Measurements from ENCODE around the gene ACBD4.
A peak's percentile ranks its signal among the peaks of the same experiment; 100 is the strongest.

The ACBD4 gene

GRCh38 chr17:45155483-45155882, 20.0 kb downstream of the ACBD4 start:
- no peak for DNase-seq (ENCODE audit: low spot score)

DNA sequence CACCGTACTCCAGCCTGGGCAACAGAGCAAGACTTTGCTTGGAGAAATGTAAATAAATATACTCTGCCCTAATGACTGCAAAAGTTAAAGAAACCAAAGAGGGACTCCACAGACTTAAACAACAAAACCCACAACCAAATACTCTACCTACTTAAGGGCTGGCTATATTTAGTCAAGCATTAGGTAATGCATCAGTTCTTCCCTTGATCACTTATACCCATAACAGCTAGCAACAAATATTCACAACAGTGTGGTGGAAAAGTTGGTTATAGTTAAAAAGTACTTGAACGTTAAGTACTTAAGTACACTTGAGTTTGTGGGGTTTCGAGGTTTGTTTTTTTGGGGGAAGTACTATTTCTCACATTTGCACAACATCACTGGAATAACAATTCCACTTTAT, 20.8 kb downstream of the ACBD4 start:
- DNase-seq (ENCODE audit: low spot score), result no peak

GRCh38 chr17:45160447-45161287, 25.2 kb downstream of the ACBD4 start:
- peak; percentile 48 for DNase-seq (ENCODE audit: low spot score)

DNA sequence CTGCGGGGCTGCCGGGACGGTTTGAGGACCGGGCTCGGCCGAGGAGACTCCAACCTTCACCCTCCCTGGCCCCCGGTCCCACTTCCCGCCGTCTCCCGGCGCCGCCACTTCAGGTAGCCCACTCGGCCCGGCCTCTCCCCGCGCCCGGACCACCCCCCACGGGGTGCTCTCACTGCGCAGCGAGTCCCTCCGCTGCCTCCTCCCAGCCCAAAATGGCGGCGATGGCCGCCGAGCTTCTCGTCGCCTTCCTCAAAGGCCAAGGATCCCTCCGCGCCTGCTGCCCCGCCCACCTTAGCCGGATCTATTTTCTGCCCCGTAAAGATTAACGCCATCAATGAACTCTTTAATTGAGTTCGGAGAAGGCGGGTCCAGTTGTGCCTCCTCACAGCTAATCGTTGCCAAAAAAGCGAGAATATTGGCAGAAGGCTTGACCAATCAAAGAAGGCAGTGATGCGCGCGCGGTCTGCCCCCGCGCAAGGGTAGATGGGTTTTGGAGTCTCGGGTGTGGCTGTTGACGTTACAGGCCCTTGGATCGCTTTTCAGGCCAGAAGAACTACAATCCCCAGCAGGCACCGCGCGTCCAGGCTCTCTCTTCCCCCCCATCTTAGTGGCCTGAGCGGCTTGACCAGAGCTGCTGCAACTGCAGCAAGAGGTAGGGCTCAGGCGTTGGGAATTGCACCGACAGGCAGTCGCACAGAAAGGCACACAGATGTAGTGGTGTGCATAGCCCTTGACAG, 26.0 kb downstream of the ACBD4 start, which contains the start of gene HEXIM2:
TSS of gene HEXIM2 (plus strand) at position 588 of the 737 bp plus-strand sequence. CDS start 919 bp downstream, outside the sequence.
- DNase-seq (ENCODE audit: low spot score), result peak; percentile 99

DNA sequence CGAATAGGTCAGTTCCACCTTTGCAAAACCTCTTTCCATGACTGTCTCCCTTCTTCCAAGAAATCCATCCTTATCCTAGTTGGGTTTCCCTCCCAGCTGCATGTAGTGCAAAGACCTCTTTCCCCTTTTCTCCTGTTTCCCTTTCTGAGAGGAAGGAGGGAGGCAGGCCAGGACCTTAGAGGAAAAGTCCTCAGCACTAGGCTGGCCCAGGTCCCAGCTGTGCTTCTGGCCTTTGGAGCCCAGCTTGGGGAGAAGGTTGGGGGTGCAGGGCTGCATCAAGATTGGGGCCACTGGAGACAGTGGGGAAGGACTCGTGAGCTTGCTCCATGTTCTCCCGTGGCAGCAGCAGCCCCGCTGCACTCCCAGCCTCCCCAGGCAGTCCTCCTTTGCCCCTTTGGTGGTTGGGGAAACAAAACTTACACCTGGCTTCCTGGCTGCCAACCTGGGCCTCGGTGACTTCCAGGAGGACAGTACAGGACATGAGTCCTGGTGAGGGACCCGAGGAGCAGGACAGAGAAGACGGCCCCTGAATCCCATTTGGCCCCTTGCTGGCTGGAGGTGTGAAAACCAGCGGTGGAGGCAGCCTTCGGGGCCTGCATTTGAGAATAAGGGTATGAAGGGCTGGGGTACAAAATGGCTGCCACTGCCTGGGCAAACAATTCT, 26.7 kb downstream of the ACBD4 start:
- DNase-seq (ENCODE audit: low spot score), result no peak

DNA sequence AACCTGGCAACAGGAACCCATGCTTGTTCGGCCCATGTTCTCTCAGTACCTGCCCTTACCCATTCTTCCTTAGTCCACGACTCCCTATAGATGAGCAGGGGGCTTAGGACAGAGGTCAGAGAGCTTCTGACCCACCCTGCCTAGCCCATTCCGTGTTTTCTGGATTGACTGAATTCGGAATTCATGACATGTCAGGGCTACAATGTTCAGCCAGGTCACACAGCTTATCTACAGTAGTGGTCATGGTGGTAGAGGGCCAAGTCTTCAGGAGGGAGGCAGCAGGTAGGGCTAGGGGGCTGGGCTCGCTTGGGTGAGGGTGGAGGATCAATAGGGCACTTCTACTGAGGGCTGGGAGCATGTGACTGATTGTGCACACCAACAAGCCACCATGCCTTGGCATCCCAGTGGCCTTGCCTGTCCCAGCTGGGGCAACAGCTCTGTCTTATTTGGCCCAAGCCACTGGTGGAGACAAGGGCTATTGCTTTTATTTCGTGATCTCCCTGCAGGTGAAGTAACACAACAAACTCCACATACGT, 29.3 kb downstream of the ACBD4 start:
- no peak for DNase-seq (ENCODE audit: low spot score)

DNA sequence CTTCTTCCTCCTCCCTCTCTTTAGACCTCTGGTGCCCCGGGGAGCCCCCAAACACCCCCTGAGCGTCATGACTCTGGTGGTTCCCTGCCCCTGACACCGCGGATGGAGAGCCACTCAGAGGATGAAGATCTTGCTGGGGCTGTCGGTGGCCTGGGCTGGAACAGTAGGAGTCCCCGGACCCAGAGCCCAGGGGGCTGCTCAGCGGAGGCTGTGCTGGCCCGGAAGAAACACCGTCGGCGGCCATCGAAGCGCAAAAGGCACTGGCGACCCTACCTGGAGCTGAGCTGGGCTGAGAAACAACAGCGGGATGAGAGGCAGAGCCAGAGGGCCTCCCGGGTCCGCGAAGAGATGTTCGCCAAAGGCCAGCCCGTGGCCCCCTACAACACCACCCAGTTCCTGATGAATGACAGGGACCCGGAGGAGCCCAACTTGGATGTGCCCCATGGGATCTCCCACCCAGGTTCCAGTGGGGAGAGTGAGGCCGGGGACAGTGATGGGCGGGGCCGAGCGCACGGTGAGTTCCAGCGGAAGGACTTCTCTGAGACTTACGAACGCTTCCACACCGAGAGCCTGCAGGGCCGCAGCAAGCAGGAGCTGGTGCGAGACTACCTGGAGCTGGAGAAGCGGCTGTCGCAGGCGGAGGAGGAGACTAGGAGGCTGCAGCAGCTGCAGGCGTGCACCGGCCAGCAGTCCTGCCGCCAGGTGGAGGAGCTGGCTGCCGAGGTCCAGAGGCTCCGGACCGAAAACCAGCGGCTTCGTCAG, 33.7 kb downstream of the ACBD4 start:
- no peak for DNase-seq (ENCODE audit: low spot score)

DNA sequence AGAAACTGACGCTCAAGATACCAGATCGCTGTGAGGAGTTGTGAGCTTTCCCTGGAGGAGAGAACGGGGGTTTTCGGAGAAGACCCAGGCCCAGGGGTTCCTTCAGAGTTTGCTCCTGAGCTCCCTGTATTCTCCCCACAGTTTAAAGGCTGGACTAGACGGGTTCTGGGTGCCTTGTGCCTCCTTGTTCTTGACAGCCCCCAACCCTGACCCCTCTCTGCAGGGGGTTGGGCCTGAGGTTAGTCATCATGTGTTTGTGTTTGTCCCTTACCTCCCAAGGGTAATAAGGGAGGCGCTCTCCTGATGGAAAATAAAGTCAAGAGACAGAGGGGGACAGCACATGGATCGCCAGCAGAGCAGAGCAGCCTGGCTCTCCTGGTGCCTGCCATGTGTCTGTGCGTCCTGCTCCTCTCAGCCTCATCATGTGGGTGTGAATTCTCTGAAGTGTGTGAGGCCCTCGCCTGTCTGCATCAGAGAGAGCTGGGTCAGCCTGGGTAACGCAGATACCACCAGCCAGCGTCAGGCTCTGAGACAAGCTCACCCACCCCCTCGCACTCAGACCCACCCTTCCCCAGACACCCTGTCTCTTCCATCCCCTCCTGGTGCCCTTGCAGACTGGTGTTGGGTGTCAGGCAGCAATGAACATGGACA, 34.9 kb downstream of the ACBD4 start:
- no peak for DNase-seq (ENCODE audit: low spot score)

DNA sequence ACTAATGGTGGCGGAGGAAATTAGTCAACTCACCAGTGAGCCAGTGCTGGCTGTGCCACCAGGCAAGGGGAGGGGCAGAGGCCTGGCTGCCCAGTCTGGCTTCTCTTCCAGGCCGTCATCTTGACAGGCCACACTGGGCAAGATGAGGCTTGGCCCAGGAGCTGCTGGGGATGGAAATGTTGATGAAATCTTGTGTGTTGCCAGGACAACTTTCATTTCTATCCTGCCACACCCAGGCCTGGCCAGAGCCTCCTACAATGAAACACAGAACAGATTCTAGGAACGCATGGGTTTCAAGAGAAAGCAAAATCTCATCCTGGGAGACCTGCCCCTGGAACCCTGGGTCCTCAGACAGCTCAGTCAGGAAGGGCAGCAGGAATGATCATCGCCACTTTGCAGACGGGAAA, 35.4 kb downstream of the ACBD4 start:
- DNase-seq (ENCODE audit: low spot score), result no peak

GRCh38 chr17:45171338-45172231, 36.1 kb downstream of the ACBD4 start:
- DNase-seq (ENCODE audit: low spot score), result no peak

DNA sequence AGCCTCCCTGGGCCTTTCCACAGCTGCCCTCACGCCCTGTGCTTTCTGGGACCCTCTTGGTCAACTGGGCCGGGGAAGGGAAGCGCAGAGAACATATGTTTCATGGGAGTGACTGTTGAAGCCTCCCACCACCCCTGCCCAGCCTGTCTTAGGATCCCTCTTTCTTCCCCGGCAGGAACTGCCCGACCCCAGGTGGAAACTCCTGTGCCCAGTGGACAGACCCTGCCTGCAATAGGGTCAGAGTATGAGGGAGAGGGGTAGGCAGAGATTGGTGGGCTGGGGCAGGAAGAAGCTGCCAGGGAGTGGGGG, 36.7 kb downstream of the ACBD4 start:
- DNase-seq (ENCODE audit: low spot score), result no peak

DNA sequence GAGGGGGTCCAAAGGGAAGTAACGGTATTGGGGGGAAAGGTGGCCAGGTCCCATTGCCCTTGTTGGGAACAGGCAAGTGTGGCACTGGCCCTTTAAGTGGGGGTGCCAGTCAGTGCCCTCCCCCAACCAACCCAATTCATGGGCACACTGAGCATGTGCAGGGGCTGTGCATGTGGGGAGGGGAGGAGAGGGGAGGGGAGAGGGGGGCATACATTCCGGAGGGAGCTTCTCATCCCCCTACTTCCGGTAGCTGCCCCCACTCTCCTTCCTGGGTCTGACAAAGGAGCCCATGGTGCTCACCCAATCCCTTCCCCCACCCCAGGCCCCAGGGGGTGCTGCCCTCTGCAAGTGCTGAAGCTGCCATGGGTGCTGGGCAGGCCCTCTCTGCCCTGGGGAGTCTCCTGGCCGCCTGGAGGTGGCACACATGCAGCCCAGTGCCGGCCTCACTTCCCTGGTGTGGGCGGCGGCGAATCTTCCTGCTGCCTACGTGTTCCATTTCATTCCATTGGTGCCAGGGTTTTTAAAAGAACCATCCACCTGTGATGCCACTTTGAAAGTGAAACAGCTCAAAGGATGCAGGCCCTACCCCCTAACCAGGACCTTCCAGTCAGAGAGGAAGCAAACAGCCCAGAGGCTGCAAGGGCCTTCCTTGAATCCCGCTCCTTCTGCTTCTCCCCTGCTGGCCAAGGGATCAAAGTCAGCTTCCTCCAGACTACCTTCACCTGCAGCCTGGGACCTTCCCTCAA, 37.2 kb downstream of the ACBD4 start:
- DNase-seq (ENCODE audit: low spot score), result peak; percentile 74

GRCh38 chr17:45175759-45176115, 40.2 kb downstream of the ACBD4 start:
- DNase-seq (ENCODE audit: low spot score), result no peak

GRCh38 chr17:45177563-45177962, 42.1 kb downstream of the ACBD4 start:
- DNase-seq (ENCODE audit: low spot score), result no peak

DNA sequence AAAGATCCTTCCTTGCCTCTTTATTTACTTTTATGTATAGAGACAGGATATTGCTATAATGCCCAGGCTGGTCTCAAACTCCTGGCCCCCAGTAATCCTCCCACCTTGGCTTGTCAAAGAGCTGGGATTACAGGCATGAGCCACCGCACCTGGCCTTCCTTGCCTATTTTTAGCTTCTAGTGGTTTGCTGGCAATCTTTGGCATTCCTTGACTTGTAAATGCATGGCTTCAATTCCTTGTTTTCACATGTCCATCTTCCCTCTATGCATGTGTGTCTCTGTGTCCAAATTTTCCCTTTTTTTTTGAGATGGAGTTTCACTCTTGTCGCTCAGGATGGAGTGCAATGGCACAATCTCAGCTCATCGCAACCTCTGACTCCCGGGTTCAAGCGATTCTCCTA, 48.7 kb downstream of the ACBD4 start:
- DNase-seq (ENCODE audit: low spot score), result no peak

- no peak for DNase-seq (ENCODE audit: low spot score)
Measured at GRCh38 chr17:45186801-45187354, 51.4 kb downstream of the ACBD4 start.

- DNase-seq (ENCODE audit: low spot score), result no peak
Measured at GRCh38 chr17:45189009-45189408, 53.5 kb downstream of the ACBD4 start.

- no peak for DNase-seq (ENCODE audit: low spot score)
Measured at GRCh38 chr17:45190503-45191255, 55.2 kb downstream of the ACBD4 start.

Data from CD4-positive, alpha-beta T cell treated with Interleukin-6 at 100 ng/mL for 8 hours (primary cell).